HG03159 (cell line): ENCODE results near the gene OR2G6.
"Not testable (repeated sequence)": the region's sequence is repeated elsewhere in the genome, so short reads cannot be mapped to it uniquely, and the experiment has no call there.

Experiments used
- ATAC-seq: cut with Tn5 transposase; IDR thresholded peaks from one replicate; pipeline ENCODE4 v1.9.1; 2021; ENCODE audit warnings: mild to moderate bottlenecking, moderate library complexity; ENCODE audit not compliant: unreplicated experiment

Gene OR2G6

DNA sequence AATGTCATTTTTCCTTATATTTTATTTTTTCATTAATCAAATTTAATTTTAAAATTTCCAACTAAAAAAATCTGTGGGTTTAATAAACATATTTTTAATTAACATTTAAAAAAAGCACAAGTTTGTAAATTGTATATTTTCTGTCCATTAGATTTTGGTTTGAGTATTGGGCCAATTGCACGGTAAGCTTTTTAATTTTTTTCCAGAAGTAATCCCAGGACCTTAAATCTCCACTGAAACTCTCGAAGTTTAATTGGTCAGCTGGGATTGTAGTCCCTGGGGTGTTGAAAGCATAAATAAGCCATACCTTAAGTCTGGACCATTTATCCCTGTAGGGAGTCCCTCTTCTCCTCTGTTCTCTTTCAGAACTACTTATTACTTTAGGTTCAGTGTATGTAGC, at the start of gene OR2G6:
Gene OR2G6, plus strand, starts transcription at position 301 of the 400 bp plus-strand sequence. CDS start 13,574 bp downstream, outside the sequence.
- not testable (repeated sequence) for ATAC-seq

DNA sequence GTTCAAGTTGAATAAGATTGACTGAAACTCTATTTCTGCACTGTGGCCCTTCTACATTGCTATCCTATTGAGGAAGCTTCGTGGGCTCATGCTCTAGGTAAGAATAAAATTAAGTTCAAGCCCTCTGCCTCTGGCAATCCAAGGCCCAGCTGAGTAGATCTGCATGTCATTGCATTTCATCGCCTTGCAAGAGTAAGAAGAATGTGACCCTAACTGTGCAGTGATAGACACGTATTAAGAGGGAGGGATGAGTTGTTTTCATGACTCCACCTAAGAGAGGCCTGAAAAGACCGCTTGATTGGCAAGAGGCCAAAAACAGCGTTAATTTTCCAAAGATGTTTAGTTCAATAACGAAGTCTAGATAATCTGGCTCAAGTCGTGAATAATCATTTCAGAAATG, 48.8 kb upstream of the OR2G6 start:
- ATAC-seq, result not testable (repeated sequence)

GRCh38 chr1:248471154-248471553, 36.7 kb upstream of the OR2G6 start:
- ATAC-seq, result no peak

DNA sequence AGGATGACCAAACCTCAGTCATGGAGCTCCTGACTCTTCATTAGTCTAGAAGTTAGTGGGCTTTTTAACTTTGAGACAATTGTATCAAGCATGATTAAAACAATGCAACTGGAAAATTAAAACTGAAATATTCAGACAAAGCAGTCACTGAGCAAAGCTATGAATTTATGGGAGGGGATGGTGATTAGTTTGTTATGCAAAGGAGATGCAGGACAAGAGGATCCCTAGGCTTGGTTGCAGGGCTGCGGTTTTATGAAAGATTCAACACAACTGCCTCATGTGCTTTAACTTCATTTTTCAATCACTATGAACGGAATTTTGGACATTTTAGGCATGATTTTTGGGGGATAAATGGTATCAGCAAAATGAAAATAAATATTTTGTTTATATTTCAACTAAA, 35.8 kb upstream of the OR2G6 start:
- not testable (repeated sequence) for ATAC-seq

GRCh38 chr1:248473051-248473450, 34.8 kb upstream of the OR2G6 start, which contains the start of gene OR2T3:
TSS of gene OR2T3 (plus strand) at chr1:248473351. CDS start at chr1:248473351, 0 bp downstream.
- ATAC-seq, result not testable (repeated sequence)

GRCh38 chr1:248475660-248476059, 32.2 kb upstream of the OR2G6 start:
- ATAC-seq, result not testable (repeated sequence)

DNA sequence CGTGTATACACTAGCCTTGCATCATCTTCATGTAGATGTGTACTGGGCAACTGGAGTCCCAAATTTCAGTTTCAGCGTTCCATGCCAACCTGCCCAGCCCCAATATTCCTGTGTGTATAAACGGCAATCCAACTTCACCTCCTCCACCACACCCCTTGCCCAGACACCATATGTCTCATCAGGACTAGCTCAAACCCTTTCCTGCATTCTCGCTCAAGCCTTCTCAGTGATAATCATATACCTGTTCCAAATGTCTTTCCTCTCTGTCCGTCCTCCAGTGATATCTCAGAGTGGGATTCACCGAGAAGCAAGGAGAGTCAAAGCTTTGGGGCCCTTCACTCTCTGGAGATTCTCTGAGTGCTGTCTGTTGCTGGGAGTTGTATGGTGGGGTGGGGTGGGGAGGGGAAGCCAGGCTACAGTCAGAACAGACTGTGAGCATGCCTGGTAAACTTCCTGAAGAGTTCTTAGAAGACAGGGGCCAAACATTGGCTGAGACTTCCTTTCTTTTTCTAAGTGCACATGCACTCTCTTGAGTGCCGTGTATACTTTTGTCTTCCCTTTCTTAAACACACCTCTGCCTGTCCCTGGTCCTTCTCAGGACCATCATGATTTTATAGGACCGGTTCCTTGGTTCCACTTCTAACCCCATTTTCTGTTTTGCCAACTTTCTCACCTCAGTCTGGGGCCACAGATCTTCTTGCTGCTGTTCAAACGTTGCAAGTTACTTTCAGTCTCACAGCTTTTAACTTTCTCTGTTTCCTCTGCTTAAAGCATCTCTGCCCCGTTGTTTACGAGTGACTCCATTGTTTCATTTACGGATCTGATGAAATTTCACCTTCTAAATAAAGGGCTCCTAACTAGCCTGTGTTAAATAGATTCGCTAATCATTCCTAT, 25.9 kb upstream of the OR2G6 start:
- peak; percentile 94 for ATAC-seq

GRCh38 chr1:248488289-248488688, 19.6 kb upstream of the OR2G6 start, which contains the start of gene OR2T5:
TSS of gene OR2T5 (plus strand) at chr1:248488589. CDS start at chr1:248488589, 0 bp downstream.
- not testable (repeated sequence) for ATAC-seq

- ATAC-seq, result not testable (repeated sequence)
Measured at GRCh38 chr1:248496661-248497060, 11.2 kb upstream of the OR2G6 start.

GRCh38 chr1:248500305-248501035, 7.4 kb upstream of the OR2G6 start:
- ATAC-seq, result not testable (repeated sequence)

DNA sequence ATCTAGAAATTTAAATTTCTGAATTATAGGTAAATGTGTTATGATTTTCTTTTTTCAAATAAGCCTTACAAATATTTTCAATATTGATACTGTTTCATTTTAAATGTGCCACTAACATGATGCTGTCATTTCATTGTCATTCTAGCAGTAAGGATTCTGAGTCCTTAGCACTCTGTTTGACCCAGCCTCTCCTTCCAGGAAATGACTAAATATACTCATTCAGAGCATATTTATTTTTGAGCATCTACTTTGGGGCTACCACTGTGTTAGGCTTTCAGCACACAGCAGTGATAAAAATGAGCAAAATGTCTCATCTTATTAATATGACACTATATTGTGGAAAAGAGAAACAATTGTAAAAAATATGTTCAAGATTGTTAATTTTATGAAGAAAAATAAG, 2.3 kb downstream of the OR2G6 start:
- not testable (repeated sequence) for ATAC-seq

- no peak for ATAC-seq
Measured at GRCh38 chr1:248521856-248522255, 14.0 kb downstream of the OR2G6 start.

DNA sequence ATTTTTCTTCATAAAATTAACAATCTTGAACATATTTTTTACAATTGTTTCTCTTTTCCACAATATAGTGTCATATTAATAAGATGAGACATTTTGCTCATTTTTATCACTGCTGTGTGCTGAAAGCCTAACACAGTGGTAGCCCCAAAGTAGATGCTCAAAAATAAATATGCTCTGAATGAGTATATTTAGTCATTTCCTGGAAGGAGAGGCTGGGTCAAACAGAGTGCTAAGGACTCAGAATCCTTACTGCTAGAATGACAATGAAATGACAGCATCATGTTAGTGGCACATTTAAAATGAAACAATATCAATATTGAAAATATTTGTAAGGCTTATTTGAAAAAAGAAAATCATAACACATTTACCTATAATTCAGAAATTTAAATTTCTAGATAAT, 29.6 kb downstream of the OR2G6 start:
- ATAC-seq, result not testable (repeated sequence)

DNA sequence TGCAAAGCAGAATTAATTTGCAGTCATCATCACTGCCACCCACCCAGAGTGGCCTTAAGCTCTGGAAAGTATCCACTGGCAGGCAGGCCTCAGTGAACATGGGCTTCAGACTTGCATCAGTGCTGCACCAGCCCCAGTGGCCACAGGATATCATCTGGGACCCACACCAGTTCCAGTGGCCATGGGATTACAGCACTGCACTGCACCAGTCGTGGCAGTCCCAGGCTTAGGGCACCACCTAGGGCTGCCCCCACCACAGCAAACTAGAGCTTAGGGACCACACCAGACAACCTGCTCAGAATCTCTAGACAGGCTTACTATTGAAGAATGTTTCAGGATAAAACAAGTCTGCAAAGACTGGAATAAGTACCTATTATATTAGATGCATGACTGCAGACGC, 39.5 kb downstream of the OR2G6 start:
- not testable (repeated sequence) for ATAC-seq

DNA sequence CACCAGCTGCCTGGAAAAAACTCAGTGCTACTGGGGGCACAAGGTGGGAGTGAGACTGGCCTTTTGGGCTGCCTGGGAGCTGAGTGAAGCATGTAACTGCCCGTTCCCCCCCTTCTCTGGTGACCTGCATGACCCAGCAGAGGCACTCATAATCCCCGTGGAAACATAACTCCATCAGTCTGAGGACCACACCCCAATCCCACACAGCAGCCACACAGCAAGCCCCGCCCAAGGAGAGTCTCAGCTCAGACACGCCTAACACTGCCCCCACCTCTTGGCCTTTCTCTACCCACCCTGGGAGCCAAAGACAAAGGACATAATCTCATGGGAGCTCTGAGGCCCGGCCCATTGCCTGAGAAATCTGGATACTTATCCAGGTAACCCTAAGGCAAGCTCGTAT, 43.2 kb downstream of the OR2G6 start:
- ATAC-seq, result not testable (repeated sequence)

- not testable (repeated sequence) for ATAC-seq
Measured at GRCh38 chr1:248562672-248563071, 54.8 kb downstream of the OR2G6 start, which contains the start of gene OR2T29. TSS of gene OR2T29 (minus strand) at chr1:248562772. CDS start at chr1:248559491, 3,281 bp downstream.

DNA sequence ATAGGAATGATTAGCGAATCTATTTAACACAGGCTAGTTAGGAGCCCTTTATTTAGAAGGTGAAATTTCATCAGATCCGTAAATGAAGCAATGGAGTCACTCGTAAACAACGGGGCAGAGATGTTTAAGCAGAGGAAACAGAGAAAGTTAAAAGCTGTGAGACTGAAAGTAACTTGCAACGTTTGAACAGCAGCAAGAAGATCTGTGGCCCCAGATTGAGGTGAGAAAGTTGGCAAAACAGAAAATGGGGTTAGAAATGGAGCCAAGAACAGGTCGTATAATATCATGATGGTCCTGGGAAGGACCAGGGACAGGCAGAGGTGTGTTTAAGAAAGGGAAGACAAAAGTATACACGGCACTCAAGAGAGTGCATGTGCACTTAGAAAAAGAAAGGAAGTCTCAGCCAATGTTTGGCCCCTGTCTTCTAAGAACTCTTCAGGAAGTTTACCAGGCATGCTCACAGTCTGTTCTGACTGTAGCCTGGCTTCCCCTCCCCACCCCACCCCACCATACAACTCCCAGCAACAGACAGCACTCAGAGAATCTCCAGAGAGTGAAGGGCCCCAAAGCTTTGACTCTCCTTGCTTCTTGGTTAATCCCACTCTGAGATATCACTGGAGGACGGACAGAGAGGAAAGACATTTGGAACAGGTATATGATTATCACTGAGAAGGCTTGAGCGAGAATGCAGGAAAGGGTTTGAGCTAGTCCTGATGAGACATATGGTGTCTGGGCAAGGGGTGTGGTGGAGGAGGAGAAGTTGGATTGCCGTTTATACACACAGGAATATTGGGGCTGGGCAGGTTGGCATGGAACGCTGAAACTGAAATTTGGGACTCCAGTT, 57.9 kb downstream of the OR2G6 start:
- ATAC-seq, result peak; percentile 59

GRCh38 chr1:248569049-248569448, 61.2 kb downstream of the OR2G6 start:
- ATAC-seq, result not testable (repeated sequence)

- ATAC-seq, result not testable (repeated sequence)
Measured at GRCh38 chr1:248570811-248571210, 62.9 kb downstream of the OR2G6 start.

DNA sequence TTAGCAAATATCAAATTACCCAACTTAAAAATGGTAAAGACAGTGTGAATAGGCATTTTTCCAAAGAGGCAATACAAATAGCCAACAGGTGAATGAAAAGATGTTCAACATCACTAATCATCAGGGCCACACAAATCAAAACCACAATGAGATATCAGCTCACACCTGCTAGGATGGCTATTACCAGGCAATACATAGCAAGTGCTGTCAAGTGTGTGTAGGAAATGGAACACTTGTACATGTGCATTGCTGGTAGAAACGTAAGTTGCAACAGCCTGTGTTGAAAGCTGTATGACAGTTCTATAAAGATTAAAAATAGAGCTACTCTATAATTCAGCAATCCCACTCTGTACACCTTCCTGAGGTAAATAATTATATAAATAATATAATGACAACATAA, 64.2 kb downstream of the OR2G6 start:
- not testable (repeated sequence) for ATAC-seq
